Ammon's horn (tissue), 1 donor: ENCODE data around the gene TEX36.
"Not testable (repeated sequence)": the region's sequence is repeated elsewhere in the genome, so short reads cannot be mapped to it uniquely, and the experiment has no call there.

Experiments
- DNase-seq: peaks from one replicate; pipeline ENCODE4 v3.0.0-alpha.2; 2016; ENCODE audit warnings: low spot score

The TEX36 gene

DNA sequence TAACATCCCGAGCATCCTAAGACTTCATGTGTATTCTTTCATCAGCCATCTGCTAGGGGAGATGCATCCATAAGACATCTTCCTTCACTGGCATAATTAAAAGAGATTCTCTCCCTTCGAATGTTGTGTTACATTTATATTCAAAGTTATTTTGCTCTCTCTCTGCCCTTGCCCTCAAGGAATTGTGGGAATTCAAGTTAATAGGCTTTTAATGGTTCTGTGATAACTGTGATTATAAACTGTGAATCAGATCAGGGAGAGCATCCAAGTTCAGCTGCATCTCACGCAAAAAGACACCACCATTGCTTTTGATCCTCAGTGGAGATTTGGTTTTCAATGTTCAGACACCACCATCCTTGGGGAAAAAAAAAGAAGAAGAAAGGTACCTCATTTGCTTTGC is 9.2 kb upstream of the TEX36 start:
- DNase-seq = no peak

DNA sequence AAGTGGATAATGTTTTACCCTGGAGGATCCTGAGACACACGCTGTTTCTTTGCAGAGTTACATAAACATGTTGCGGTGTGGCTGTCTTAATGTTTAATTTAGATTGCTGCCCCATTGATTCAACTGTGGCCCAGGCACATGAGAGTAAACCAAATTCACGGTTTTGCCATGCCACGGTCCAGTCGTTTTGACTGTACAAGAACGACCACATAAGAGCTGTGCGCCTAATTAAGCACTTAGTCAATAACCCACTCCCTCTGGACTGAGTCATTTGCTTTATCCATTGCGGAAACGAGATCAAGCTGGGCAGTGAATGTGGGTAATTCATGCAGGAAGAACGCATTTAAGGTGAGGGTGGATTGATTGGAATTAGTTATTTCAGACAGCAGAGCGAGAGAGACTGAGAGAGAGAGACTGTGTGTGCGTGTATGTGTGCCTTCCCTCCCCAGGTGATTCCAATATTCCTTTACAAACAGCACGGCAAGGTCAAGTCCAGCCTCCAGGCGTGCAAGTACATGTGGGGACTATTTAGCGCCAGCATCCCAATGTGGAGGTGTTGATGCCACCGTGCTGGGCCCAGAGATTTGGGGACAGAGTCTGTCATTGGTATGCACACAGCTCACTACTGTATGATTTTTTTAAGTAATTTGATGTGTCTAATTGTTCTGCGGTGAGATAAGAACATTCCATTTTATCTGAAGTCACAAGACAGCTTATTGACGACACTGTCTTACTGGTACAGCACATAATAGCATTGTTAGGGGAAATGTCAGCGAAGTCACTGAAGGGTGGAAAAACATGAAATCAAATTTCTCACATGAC is 8.4 kb upstream of the TEX36 start:
- no peak for DNase-seq

DNA sequence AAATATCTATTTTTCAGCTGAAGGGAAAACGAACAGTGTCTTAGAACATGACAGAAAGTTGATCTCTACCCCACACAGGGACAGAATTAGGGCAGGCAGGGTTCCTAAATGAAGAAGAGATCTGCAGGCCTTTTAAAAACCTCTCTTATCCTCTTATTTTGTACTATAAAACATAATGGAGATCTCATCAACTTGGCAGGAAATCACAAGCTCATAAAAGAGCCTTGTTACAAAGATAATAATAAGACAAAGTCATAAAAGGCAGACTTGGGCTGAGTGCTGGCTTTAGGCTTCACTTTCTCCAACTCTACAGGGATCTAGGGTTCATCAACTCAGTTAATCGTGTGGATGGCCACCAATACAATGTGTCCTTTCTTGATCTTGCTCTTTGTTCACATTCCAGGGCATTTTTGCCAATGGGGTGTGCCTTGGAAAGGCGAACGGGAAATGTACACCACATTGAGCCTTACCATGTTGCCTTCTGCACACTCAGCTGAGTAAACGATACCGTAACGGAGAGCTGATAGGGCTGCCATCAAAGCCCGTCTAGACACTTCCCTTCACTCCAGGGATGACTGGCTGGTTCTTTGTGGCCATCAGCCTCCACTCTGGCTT is 7.1 kb upstream of the TEX36 start:
- no peak for DNase-seq

DNA sequence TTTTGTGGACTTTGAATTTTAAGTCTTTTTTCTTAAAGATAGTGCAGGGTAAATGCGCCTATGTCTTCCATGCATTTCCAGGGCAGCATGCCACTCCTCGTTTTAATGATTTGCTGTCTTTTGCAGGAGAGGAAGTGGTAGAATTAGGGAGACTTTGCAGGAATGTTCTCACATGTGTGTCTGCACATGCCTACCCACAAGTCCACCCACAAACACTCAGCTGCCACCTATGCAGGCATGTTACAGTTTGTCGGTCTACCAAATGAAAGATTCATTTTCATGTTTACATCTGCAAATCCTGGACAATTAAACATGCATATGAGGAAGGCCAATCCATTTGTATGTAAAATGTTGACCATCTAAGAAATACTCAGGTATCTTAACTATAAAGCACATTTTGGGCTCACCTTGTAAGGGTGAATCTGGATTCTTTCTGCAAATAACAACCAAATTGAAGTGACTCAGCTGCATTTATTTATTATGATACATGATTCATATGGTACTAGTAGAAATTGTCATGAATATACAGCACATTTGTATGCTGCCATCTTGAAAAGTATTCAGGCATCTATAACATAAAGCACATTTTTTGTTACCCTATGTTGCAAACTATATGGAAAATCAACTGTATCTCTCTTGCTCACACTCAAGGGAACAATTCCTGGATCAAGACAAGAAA is 4.7 kb upstream of the TEX36 start:
- no peak for DNase-seq

GRCh38 chr10:125684581-125684980 is 1.6 kb upstream of the TEX36 start:
- no peak for DNase-seq

DNA sequence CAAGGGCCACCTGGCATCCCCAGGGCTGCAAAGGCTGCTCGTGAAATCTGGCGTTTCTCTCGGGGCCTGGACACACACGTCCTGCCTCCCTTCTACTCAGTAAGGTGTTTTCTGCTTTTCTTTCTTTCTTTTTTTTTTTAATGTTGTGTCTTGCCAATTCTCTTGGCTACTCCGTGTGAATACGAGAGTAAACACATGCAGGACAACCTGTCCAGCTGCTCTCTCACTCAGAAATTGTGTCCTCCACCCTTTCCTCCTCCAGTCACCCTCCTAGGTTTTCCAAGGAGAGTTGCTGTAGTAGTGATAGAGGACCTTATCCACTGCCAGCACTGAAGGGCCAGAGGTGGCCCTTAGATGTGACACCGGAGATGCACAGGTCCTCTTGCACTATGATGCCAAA is 858 bp upstream of the TEX36 start:
- no peak for DNase-seq

DNA sequence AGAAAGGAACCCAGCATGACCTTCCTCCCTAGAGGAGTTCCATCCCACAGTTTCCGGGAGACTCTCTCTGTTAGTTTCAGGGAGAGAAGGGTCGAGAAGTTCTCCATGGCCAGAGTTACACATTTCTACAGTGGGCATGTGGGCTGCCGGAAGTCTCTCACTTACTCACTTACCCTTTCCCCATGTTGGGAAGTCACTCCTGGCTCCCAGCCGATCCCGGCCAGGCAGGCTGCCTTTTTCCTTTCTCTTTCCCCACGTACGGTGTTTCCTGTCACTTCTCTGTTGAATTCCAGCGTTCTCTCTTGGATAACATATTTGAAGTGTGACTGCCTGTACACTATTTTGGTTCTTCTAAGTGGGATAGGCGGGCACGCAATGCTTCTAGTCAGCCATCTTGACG is 3.5 kb downstream of the TEX36 start:
- no peak for DNase-seq

DNA sequence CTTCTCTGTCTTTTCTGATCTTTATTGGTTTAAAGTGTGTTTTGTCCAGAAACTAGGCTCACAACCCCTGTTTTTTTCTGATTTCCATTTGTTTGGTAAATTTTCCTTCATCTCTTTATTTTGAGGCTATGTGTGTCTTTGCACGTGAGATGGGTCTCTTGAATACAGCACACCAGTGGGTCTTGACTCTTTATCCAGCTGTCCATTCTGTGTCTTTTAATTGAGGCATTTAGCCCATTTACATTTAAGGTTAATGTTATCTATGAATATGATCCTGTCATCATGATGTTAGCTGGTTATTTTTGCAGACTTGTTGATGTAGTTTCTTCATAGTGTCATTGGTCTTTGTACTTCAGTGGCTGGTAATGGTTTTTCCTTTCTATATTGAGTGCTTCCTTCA is 10.1 kb downstream of the TEX36 start:
- no peak for DNase-seq

DNA sequence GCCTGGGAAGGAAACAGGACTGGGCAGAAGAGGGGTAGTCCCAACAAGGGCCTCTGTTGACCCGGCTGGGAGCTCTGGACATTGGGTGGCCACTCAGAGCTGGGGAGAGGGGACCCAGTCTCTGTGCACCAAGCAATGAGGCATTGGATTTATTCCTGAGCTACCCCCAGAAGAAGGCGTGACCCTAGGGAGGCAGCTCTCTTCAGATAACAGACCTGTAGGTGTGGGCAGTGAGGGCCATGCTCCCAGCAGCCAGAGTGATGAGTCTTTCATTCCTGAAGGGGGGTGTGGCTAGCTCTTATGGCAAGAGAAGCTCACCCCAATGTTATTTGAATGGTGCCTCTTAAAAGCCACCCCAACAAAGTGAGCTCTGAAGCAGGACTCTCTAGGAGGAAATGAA is 20.4 kb downstream of the TEX36 start:
- no peak for DNase-seq

DNA sequence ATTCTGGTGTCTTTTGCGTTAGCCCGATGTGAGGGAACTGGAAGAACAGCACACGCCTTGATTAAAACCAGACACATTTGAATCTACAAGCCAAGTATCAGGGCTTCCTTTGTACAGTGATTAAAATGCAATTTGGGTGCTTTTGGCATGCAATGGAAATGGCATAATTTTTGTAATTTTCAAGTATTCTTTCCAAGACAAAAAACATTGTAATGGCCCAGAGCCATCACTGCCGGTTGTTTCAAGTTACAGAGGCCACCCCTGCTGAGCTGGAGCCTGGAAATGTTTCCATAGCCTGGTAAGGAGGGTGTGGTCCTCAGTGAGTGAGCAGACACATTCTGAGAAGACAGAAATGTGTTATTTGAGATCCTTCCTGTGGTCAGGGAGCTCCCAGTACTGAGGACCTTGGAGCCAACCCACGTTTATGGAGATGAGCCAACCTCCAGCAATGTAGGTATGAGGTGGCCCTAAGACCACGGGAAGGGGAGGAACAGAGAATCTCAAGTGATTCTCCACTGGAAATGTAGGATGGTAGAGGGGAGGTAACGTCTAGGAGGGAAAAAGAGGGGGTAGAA is 20.9 kb downstream of the TEX36 start:
- DNase-seq = no peak

DNA sequence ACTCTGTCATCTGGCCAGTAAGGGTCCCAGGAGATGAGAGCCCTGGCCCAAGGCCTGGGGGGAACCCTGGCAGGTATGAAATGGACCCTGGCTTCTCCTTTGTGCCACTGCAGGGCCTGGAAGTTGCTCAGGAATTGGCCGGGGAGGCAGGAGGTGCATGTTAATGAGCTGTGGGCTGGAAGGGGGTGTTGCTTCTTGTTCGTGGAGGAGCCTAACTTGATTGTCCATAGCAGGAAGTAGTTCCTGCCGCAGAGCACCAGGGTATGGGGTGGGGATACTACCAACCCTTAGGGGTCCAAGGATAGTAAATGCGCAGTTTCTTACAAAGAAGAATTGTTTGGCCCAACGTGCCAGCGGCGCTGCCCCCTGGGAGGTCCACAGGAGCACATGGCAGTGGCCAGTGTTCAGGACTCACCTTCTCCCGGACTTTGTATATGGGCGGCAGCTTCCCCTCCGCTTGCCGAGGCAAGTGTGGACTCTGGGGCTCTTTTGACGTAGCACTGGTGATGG is 21.5 kb downstream of the TEX36 start:
- DNase-seq = no peak

GRCh38 chr10:125659071-125659470 is 23.9 kb downstream of the TEX36 start:
- DNase-seq = no peak

DNA sequence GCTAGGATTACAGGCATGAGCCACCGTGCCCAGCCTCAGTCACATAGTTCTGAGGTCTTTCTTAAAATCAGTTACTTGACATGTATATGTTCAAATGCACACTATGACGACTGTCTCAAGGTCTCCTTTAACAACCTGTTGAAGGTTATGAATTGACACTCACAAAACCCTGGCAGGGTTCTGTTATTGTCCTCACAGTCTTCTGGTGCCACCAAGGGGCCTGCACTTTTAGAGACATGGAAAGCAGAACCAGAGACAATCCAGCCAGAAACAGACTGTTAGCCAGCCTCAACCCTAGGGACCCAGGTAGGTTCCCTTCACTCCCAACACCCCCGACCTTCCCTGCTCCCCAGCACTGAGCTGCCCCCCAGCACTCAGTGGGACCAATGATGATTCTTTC is 26.4 kb downstream of the TEX36 start:
- DNase-seq = no peak

GRCh38 chr10:125653113-125653512 is 29.9 kb downstream of the TEX36 start:
- not testable (repeated sequence) for DNase-seq

DNA sequence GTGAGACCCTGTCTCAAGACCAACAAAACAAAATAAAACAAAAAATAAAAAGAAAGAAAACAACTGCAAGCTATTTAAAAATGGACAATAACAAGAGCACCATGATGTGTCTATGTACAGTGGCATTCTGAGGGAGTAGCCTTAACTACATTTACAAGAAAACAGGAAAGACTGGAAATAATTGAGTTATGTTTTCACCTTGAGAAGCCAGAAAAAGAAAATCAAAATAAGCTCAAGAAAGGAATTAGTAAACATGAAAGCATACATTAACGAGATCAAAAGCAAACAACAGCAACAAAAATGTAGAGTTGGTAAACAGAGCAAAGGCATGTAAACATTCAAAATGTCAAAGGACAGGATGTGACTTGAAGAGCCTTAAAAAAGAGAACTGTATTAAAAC is 36.7 kb downstream of the TEX36 start:
- no peak for DNase-seq

- DNase-seq = no peak
Observed at GRCh38 chr10:125641398-125641797, 41.6 kb downstream of the TEX36 start.

GRCh38 chr10:125640653-125641052 is 42.3 kb downstream of the TEX36 start:
- no peak for DNase-seq

- DNase-seq = no peak
Observed at GRCh38 chr10:125639846-125640245, 43.1 kb downstream of the TEX36 start.

GRCh38 chr10:125638555-125638954 is 44.4 kb downstream of the TEX36 start:
- no peak for DNase-seq

DNA sequence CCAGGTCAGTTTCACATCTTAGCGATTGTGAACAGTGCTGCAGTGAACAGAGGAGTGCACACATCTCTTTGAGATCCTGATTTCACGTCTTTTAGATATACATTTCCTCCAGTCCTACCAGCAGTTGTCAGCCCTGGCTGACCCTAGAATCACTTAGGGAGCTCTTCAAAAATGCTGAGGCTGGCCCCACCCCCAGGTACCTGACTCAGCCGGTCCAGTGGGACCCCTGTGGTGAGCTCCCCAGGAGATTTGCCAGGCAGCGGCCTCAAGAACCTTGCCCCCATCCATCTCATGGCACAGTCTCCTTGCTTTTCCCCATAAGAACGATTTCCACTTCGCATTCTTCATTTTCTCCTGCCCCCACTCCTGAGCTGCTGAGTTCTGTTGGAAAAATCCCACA is 45.5 kb downstream of the TEX36 start:
- no peak for DNase-seq

- DNase-seq = no peak
Observed at GRCh38 chr10:125634606-125635005, 48.4 kb downstream of the TEX36 start.

GRCh38 chr10:125633517-125633999 is 49.4 kb downstream of the TEX36 start:
- DNase-seq = no peak

GRCh38 chr10:125631806-125632205 is 51.2 kb downstream of the TEX36 start:
- DNase-seq = no peak
